ENCODE data around the gene EREG.

EREG gene

GRCh38 chr4:74433043-74433442 lies 68.1 kb downstream of the EREG start:
- DNase-seq, result no peak

DNA sequence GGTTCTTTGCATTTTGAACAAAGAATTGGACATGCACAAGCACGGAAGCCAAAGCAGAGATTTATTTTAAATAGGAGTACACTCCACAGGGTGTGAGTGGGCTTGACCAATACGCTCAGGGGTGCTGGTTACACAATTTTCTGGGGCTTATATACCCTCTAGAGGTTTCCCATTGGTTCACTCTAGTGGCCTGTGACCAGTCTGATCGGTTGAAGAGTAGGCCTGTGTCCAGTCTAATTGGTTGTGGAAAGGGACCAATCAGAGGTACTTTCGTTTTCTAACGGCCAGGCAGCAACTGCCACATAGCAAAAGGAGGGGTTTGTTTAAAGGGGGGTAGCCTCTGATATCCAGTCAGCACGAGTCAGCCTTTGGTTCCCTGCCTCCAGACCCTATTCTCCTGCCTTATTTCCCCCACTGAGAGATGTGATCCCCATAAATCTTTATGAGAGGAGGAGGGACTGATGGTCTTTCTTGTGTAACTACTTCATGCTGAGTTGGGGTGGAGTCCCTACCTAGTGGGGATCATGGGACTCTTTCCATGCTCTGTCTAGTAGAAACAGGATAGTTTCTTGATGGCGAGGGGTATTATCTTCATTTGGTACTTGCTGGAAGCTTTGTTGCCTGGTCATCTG lies 68.7 kb downstream of the EREG start:
- DNase-seq, result no peak

GRCh38 chr4:74435296-74435695 lies 70.4 kb downstream of the EREG start:
- no peak for DNase-seq

DNA sequence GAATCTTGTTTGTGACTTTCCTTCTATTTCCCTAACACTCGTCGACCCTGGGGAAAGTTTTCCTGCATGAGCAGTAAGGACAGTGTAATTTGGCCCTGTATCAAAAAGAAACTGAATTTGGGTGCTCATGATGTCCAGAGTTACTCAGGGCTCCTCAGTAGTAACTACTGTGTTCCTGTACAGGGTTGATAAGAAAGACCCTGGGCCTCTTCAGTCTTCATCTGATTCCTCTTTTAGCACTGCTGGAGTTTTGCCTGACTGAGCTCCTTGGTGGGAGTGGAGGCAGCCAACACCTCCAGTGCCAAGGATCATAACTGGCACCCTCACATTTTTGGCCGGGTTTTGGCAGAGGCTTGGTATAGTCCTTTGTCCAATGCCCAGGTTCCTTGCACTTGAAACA lies 72.9 kb downstream of the EREG start:
- no peak for DNase-seq

All from DMS79 (cell line).